Measurements from ENCODE around the gene SPRED1.

The SPRED1 gene

GRCh38 chr15:38252481-38253350, at the start of gene SPRED1:
Gene SPRED1 (plus strand): TSS chr15:38252836. CDS start chr15:38253186, 350 bp downstream.
- DNase-seq = peak; percentile 25

GRCh38 chr15:38205526-38206272, 46.9 kb upstream of the SPRED1 start:
- no peak for DNase-seq

- no peak for DNase-seq
Observed at GRCh38 chr15:38207621-38208020, 45.0 kb upstream of the SPRED1 start.

- DNase-seq = no peak
Observed at GRCh38 chr15:38208206-38208605, 44.4 kb upstream of the SPRED1 start.

GRCh38 chr15:38208779-38209178, 43.9 kb upstream of the SPRED1 start:
- DNase-seq = no peak

GRCh38 chr15:38211249-38211648, 41.4 kb upstream of the SPRED1 start:
- DNase-seq = no peak

GRCh38 chr15:38211811-38212210, 40.8 kb upstream of the SPRED1 start:
- no peak for DNase-seq

- DNase-seq = no peak
Observed at GRCh38 chr15:38212729-38213351, 39.8 kb upstream of the SPRED1 start.

- DNase-seq = no peak
Observed at GRCh38 chr15:38213356-38213755, 39.3 kb upstream of the SPRED1 start.

GRCh38 chr15:38215707-38216106, 36.9 kb upstream of the SPRED1 start:
- no peak for DNase-seq

- no peak for DNase-seq
Observed at GRCh38 chr15:38216763-38217162, 35.9 kb upstream of the SPRED1 start.

GRCh38 chr15:38217191-38217595, 35.4 kb upstream of the SPRED1 start:
- DNase-seq = no peak

GRCh38 chr15:38217788-38218609, 34.6 kb upstream of the SPRED1 start:
- no peak for DNase-seq

GRCh38 chr15:38220606-38221273, 31.9 kb upstream of the SPRED1 start:
- no peak for DNase-seq

GRCh38 chr15:38224486-38224885, 28.1 kb upstream of the SPRED1 start:
- no peak for DNase-seq

- DNase-seq = no peak
Observed at GRCh38 chr15:38225381-38225780, 27.3 kb upstream of the SPRED1 start.

- DNase-seq = no peak
Observed at GRCh38 chr15:38226608-38227266, 25.9 kb upstream of the SPRED1 start.

- DNase-seq = no peak
Observed at GRCh38 chr15:38227941-38228340, 24.7 kb upstream of the SPRED1 start.

- DNase-seq = no peak
Observed at GRCh38 chr15:38228618-38229017, 24.0 kb upstream of the SPRED1 start.

- DNase-seq = no peak
Observed at GRCh38 chr15:38229705-38230310, 22.8 kb upstream of the SPRED1 start.

- DNase-seq = no peak
Observed at GRCh38 chr15:38231436-38231835, 21.2 kb upstream of the SPRED1 start.

All from NCI-H2171 (cell line).